Activated CD8-positive, alpha-beta memory T cell treated with anti-CD3 and anti-CD28 coated beads for 24 hours (primary cell): Measurements from ENCODE around the gene CMBL.
A peak's percentile ranks its signal among the peaks of the same experiment; 100 is the strongest.
"Not testable (repeated sequence)": the region's sequence is repeated elsewhere in the genome, so short reads cannot be mapped to it uniquely, and the experiment has no call there.

Experiments
- DNase-seq: peaks from one replicate; pipeline ENCODE4 v3.0.0-alpha.2; 2020

Gene CMBL

GRCh38 chr5:10283927-10284635 is 23.6 kb downstream of the CMBL start:
- peak; percentile 92 for DNase-seq

- no peak for DNase-seq
Measured at GRCh38 chr5:10279925-10280720, 27.6 kb downstream of the CMBL start.

GRCh38 chr5:10279328-10279727 is 28.4 kb downstream of the CMBL start:
- DNase-seq, result no peak

- DNase-seq, result no peak
Measured at GRCh38 chr5:10278658-10279279, 28.9 kb downstream of the CMBL start.

GRCh38 chr5:10277773-10278630 is 29.7 kb downstream of the CMBL start:
- no peak for DNase-seq

- DNase-seq, result no peak
Measured at GRCh38 chr5:10276691-10277090, 31.0 kb downstream of the CMBL start.

GRCh38 chr5:10275991-10276390 is 31.7 kb downstream of the CMBL start:
- DNase-seq, result no peak

- no peak for DNase-seq
Measured at GRCh38 chr5:10275460-10275859, 32.2 kb downstream of the CMBL start.

GRCh38 chr5:10272875-10273209 is 34.9 kb downstream of the CMBL start:
- not testable (repeated sequence) for DNase-seq

- DNase-seq, result no peak
Measured at GRCh38 chr5:10272053-10272874, 35.4 kb downstream of the CMBL start.

- DNase-seq, result no peak
Measured at GRCh38 chr5:10268100-10268499, 39.6 kb downstream of the CMBL start.

- no peak for DNase-seq
Measured at GRCh38 chr5:10266839-10267238, 40.9 kb downstream of the CMBL start.

GRCh38 chr5:10266137-10266536 is 41.6 kb downstream of the CMBL start:
- peak; percentile 17 for DNase-seq

GRCh38 chr5:10265245-10266109 is 42.2 kb downstream of the CMBL start:
- peak; percentile 55 for DNase-seq

- no peak for DNase-seq
Measured at GRCh38 chr5:10264604-10265003, 43.1 kb downstream of the CMBL start.

- DNase-seq, result peak; percentile 35
Measured at GRCh38 chr5:10262995-10263394, 44.7 kb downstream of the CMBL start.

- peak; percentile 52 for DNase-seq
Measured at GRCh38 chr5:10262121-10262774, 45.5 kb downstream of the CMBL start.

GRCh38 chr5:10261065-10261464 is 46.6 kb downstream of the CMBL start:
- no peak for DNase-seq

- DNase-seq, result peak; percentile 53
Measured at GRCh38 chr5:10259899-10260298, 47.8 kb downstream of the CMBL start.

GRCh38 chr5:10257870-10258269 is 49.8 kb downstream of the CMBL start:
- DNase-seq, result no peak

- no peak for DNase-seq
Measured at GRCh38 chr5:10254686-10255085, 53.0 kb downstream of the CMBL start.
